Stomach (tissue), 4 donors: ENCODE data around the gene TBX2.

Source experiments
- CTCF ChIP-seq, 7 experiments: fragments of 450-650 bp in 4 of 7; fragments of 200-600 bp in 3 of 7; sonication (generic) in 3 of 7; IDR thresholded peaks; one replicate each; pipeline ENCODE4 v1.5.1; 2016 to 2019; ENCODE audit warnings: antibody characterized with exemption in 7 of 7, control low read depth in 2 of 7, mild to moderate bottlenecking in 1 of 7
- POLR2A ChIP-seq, 4 donors: fragments of 450-650 bp; IDR thresholded peaks; one replicate each; pipeline ENCODE4 v1.6.1; 2016; ENCODE audit warnings: antibody characterized with exemption in 4 of 4, control low read depth in 2 of 4, mild to moderate bottlenecking in 1 of 4, moderate library complexity in 1 of 4

- TF ChIP-seq CTCF (IDR thresholded peaks at IDR 0.05) (no peak), POLR2A (IDR thresholded peaks at IDR 0.05) (no peak)
These were observed 20.8 kb upstream of the TBX2 start for GRCh38 chr17:61378658-61379456.
